ENCODE measurements around the gene PITPNM3. TPM values are rescaled to one million over a fixed set of nuclear protein-coding genes. Genes with fewer than 3 reads are reported as not detected.

PITPNM3 gene
- total RNA-seq, 3 donors from 2014 or later: 12.2 to 15.9 (median 15.6) TPM

DNA sequence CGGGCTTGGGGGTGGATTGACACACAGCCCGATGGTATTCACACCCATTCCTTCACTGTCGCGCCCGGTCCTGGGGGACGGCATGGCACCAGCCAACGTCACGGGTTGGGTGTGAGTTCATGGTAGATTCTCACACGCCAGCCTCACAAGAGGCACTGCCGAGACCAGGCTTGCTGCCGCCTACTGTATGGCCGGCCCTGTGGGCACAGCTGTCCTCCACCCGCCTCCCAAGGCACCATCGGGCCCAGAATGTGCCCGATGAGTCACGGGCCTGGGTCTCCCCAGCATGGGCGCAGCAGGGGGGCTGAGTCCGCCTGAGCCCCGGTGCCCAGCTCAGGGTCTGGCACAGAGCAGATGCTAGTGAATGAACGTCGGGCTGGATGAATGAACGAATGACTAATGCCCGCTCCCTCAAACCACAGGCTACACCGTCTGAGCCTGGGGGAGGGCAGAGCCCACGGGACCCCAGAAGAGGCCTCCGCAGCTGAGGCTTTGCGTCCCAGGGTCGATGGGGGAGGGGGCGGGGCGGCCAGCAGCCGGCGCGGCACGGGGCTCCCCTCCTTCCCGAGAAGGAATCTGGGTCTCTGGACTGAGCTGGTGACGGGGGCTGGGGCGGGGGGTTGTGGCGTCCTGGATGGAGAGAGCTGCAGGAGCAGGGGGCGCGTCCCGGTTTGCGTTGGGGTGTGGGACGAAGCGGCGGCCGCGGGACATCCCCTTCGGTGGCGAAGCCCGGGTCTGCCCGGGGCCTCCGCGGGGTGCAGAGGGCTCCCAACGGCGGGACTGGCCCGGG, 829 bp downstream of the PITPNM3 start:
- TF ChIP-seq, protein P1, sequence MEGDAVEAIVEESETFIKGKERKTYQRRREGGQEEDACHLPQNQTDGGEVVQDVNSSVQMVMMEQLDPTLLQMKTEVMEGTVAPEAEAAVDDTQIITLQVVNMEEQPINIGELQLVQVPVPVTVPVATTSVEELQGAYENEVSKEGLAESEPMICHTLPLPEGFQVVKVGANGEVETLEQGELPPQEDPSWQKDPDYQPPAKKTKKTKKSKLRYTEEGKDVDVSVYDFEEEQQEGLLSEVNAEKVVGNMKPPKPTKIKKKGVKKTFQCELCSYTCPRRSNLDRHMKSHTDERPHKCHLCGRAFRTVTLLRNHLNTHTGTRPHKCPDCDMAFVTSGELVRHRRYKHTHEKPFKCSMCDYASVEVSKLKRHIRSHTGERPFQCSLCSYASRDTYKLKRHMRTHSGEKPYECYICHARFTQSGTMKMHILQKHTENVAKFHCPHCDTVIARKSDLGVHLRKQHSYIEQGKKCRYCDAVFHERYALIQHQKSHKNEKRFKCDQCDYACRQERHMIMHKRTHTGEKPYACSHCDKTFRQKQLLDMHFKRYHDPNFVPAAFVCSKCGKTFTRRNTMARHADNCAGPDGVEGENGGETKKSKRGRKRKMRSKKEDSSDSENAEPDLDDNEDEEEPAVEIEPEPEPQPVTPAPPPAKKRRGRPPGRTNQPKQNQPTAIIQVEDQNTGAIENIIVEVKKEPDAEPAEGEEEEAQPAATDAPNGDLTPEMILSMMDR (IDR thresholded peaks at IDR 0.05): no peak
- Histone ChIP-seq H3K9me3 (no peaks in the 10 kb centered on the region), H3K36me3 (ENCODE audit: low read depth) (no peaks in the 10 kb centered on the region), H3K4me1 (ENCODE audit: low read depth) (peaks cover 11% of the 10 kb centered on the region), H3K4me3 (peak overlapping the region; percentile 32)
- intact Hi-C loops (cut with DNase I, micrococcal nuclease): no loop called here
- ATAC-seq (peak; percentile 67), DNase-seq (peak; percentile 69 to 78 (median 75))

GRCh38 chr17:6554871-6555330, 1.5 kb downstream of the PITPNM3 start:
- H3K4me1 ChIP-seq (ENCODE audit: low read depth): peaks cover 11% of the 10 kb centered on the region
- ATAC-seq: peak; percentile 63
- no peak overlapping the region for H3K4me3 ChIP-seq
- no peaks in the 10 kb centered on the region for H3K36me3 ChIP-seq (ENCODE audit: low read depth)
- TF ChIP-seq, protein P1 (IDR thresholded peaks at IDR 0.05): no peak
- no peaks in the 10 kb centered on the region for H3K9me3 ChIP-seq
- peak; percentile 72 to 76 (median 73) for DNase-seq
- intact Hi-C loops (cut with DNase I, micrococcal nuclease): no loop called here

- H3K4me1 ChIP-seq (ENCODE audit: low read depth): peaks cover 11% of the 10 kb centered on the region
Measured at GRCh38 chr17:6554342-6554741, 2.0 kb downstream of the PITPNM3 start.

DNA sequence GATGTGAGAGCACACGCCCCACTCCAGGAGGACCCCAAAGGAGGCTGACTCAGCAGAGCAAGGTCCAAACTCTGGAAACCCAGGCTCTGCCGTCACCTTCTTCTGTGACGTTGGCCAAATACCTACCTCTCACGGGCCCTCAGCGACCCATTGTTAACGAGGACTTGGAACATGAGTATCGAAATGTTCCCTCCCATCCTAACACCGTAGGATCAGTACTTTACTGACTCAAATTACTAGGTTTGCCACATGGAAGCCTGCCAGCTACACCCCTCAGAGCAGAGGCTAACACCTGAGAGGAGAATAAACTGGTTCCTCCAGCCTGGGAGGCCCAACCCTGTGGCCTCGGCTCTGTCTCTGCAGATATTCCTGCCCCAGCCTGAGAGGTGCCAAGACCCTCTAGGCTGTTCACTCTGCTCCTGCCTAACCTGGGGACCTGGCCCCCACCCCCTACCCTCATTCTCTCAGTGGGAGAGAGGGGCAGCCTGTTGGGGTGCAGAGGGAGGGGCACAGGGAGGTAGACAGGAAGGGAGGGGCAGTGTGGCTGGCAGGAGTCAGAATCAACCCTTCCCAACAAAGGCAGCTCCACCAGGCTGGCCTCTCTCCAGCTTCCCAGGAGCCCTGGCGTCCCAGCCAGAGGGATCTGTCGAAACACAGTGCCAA, 4.4 kb downstream of the PITPNM3 start:
- DNase-seq (peak; percentile 83 to 87 (median 86)), ATAC-seq (peak; percentile 66)
- Histone ChIP-seq H3K36me3 (ENCODE audit: low read depth) (no peaks in the 10 kb centered on the region), H3K4me1 (ENCODE audit: low read depth) (peaks cover 11% of the 10 kb centered on the region), H3K4me3 (no peak overlapping the region), H3K9me3 (no peaks in the 10 kb centered on the region)
- intact Hi-C loops (cut with DNase I, micrococcal nuclease): no loop called here
- TF ChIP-seq, protein P1 (IDR thresholded peaks at IDR 0.05): no peak

More at GRCh38 chr17:6554342-6554741, 2.0 kb downstream of the PITPNM3 start:
- no peaks in the 10 kb centered on the region for H3K36me3 ChIP-seq (ENCODE audit: low read depth)
- no peaks in the 10 kb centered on the region for H3K9me3 ChIP-seq
- no peak for DNase-seq
- intact Hi-C loops (cut with DNase I, micrococcal nuclease): no loop called here
- TF ChIP-seq, protein P1 (IDR thresholded peaks at IDR 0.05): no peak
- H3K4me3 ChIP-seq: no peak overlapping the region
- no peak for ATAC-seq

GRCh38 chr17:6551356-6551755, 5.0 kb downstream of the PITPNM3 start:
- H3K4me1 ChIP-seq (ENCODE audit: low read depth): peaks cover 11% of the 10 kb centered on the region

More at GRCh38 chr17:6551356-6551755, 5.0 kb downstream of the PITPNM3 start:
- TF ChIP-seq, protein P1 (IDR thresholded peaks at IDR 0.05): no peak
- no peak for ATAC-seq
- no peak overlapping the region for H3K4me3 ChIP-seq
- H3K36me3 ChIP-seq (ENCODE audit: low read depth): no peaks in the 10 kb centered on the region
- no peaks in the 10 kb centered on the region for H3K9me3 ChIP-seq
- no peak for DNase-seq
- intact Hi-C loops (cut with DNase I, micrococcal nuclease): no loop called here
